K562 (cell line): ENCODE results near the gene GCHFR. TPM values are rescaled to one million over a fixed set of nuclear protein-coding genes. Genes with fewer than 3 reads are reported as not detected.

Experiments used
- ATAC-seq: fragments of 200-7000 bp; cut with Tn5 transposase; 3 replicates; pipeline ENCODE4 v1.9.1; 2020; ENCODE audit warnings: moderate library complexity
- BruUV-seq: library from RNA; stranded (reverse); fragments of 400-500 nt; replicated peaks from 2 replicates; lab custom pipeline; 2021; lab: Mats Ljungman, UMichigan
- CTCF ChIA-PET: fragments of 300-600 bp; formaldehyde crosslinking; extraction: SDS; loops from one replicate; lab custom pipeline; 2021; ENCODE audit warnings: low intra/inter-chr PET ratio; lab: Yijun Ruan, JAX
- POLR2A ChIA-PET: fragments of 300-600, 350-650 bp; sonication (Branson Sonifier 250); formaldehyde crosslinking; extraction: SDS; loops from one replicate; lab custom pipeline; 2021; ENCODE audit warnings: antibody characterized with exemption, inconsistent platforms; lab: Yijun Ruan, JAX
- DNase-seq, 4 experiments: peaks; one replicate each; pipeline versions ENCODE4 v3.0.0 to v3.0.0-alpha.2; 2011 to 2018; ENCODE audit warnings: low spot score in 3 of 4, mixed read lengths in 3 of 4; ENCODE audit errors: extremely low read depth in 1 of 4
- FAIRE-seq: peaks from 2 replicates; lab custom pipeline; 2011; peaks lifted over from hg19 to GRCh38; lab: Jason Lieb, UNC
- H2AFZ ChIP-seq: 2 replicates; pipeline ENCODE4 v1.6.0; 2011; ENCODE audit warnings: low read depth, low read length, control low read depth, inconsistent platforms
- H3K27ac ChIP-seq: fragments of 200-600 bp; 3 replicates; pipeline ENCODE4 v1.8.0; 2011; ENCODE audit warnings: low read depth, mild to moderate bottlenecking, control low read depth, inconsistent platforms, low read length, moderate library complexity, mixed read lengths; ENCODE audit errors: extremely low read depth
- H3K27me3 ChIP-seq, 2 experiments: fragments of 300-600 bp in 1 of 2; 2 replicates in 1 of 2; 3 replicates in 1 of 2; pipeline versions ENCODE4 v1.6.0 to v1.8.0; 2011; ENCODE audit warnings: inconsistent platforms in 2 of 2, low read length in 2 of 2, mild to moderate bottlenecking in 1 of 2, mixed read lengths in 1 of 2, moderate library complexity in 1 of 2; ENCODE audit not compliant: control insufficient read depth in 2 of 2, insufficient read depth in 2 of 2
- H3K36me3 ChIP-seq: fragments of 300-600 bp; 3 replicates; pipeline ENCODE4 v1.8.0; 2011; ENCODE audit warnings: mild to moderate bottlenecking, low read length, inconsistent platforms; ENCODE audit not compliant: control insufficient read depth, insufficient read depth
- H3K4me1 ChIP-seq, 2 experiments: fragments of 200-600 bp in 1 of 2; replicated peaks in 1 of 2; 2 replicates in 1 of 2; 3 replicates in 1 of 2; pipeline versions ENCODE4 v1.5.1 to v1.8.0; 2011; ENCODE audit warnings: inconsistent platforms in 2 of 2, low read length in 2 of 2, mild to moderate bottlenecking in 1 of 2, mixed read lengths in 1 of 2, moderate library complexity in 1 of 2; ENCODE audit not compliant: control insufficient read depth in 2 of 2, insufficient read depth in 2 of 2
- H3K4me2 ChIP-seq: 2 replicates; pipeline ENCODE4 v1.6.1; 2011; ENCODE audit warnings: low read length, control low read depth, inconsistent platforms, mixed read lengths; ENCODE audit not compliant: insufficient read depth
- H3K4me3 ChIP-seq: fragments of 200-600 bp; sonication (generic), shearing (Covaris generic); 2 replicates; pipeline ENCODE4 v1.5.1; 2016; ENCODE audit warnings: control low read depth, inconsistent platforms
- H3K79me2 ChIP-seq: fragments of 200-600 bp; 3 replicates; pipeline ENCODE4 v1.8.0; 2011; ENCODE audit warnings: low read length, inconsistent platforms; ENCODE audit not compliant: control insufficient read depth, insufficient read depth
- H3K9ac ChIP-seq, 2 experiments: 2 replicates each; pipeline versions ENCODE4 v1.6.0 to v1.6.1; 2011; ENCODE audit warnings: low read depth in 2 of 2, low read length in 2 of 2, control low read depth in 1 of 2, inconsistent platforms in 1 of 2, mild to moderate bottlenecking in 1 of 2, mixed read lengths in 1 of 2; ENCODE audit not compliant: insufficient read depth in 1 of 2
- H3K9me1 ChIP-seq: one replicate; pipeline ENCODE4 v1.6.0; 2011; ENCODE audit warnings: inconsistent platforms, mild to moderate bottlenecking, low read length, moderate library complexity; ENCODE audit not compliant: control insufficient read depth, insufficient read depth
- H3K9me3 ChIP-seq: replicated peaks from 2 replicates; pipeline ENCODE4 v1.5.1; 2011; ENCODE audit warnings: low read depth, low read length, inconsistent platforms; ENCODE audit not compliant: control insufficient read depth, insufficient read depth
- H4K20me1 ChIP-seq: replicated peaks from 2 replicates; pipeline ENCODE4 v1.6.1; 2011; ENCODE audit warnings: low read length, inconsistent platforms, mixed read lengths; ENCODE audit not compliant: control insufficient read depth, insufficient read depth
- GATA2 ChIP-seq: sonication (generic); formaldehyde crosslinking; IDR thresholded peaks from 2 replicates; pipeline ENCODE4 v1.4.0; 2020; ENCODE audit warnings: mild to moderate bottlenecking, missing genetic modification reagents
- HMG20A ChIP-seq: fragments of 450-650 bp; formaldehyde crosslinking; conservative IDR thresholded peaks from 2 replicates; pipeline ENCODE4 v1.4.0; 2020; ENCODE audit warnings: mild to moderate bottlenecking, mixed read lengths
- HNRNPL ChIP-seq: fragments of 200-400 bp; formaldehyde crosslinking; IDR thresholded peaks from 2 replicates; pipeline ENCODE4 v1.6.1; 2017; ENCODE audit warnings: low read depth, mild to moderate bottlenecking, low read length
- KLF13 ChIP-seq: fragments of 450-650 bp; IDR thresholded peaks from 2 replicates; pipeline ENCODE4 v1.6.1; 2016; ENCODE audit warnings: missing genetic modification characterization, low read depth, mild to moderate bottlenecking, missing compliant biosample characterization, moderate library complexity, borderline replicate concordance
- NONO ChIP-seq, 2 experiments: fragments of 200-400 bp in 1 of 2; fragments of 450-650 bp in 1 of 2; formaldehyde crosslinking in 1 of 2; IDR thresholded peaks; 2 replicates each; pipeline ENCODE4 v1.6.1; 2017; ENCODE audit warnings: low read depth in 2 of 2, mild to moderate bottlenecking in 2 of 2, moderate library complexity in 2 of 2, low read length in 1 of 2
- PCBP2 ChIP-seq: fragments of 200-400 bp; formaldehyde crosslinking; IDR thresholded peaks from 2 replicates; pipeline ENCODE4 v1.6.1; 2018; ENCODE audit warnings: low read length, low read depth, mild to moderate bottlenecking, moderate library complexity; ENCODE audit not compliant: poor library complexity, severe bottlenecking
- RNF219 ChIP-seq: fragments of 250-450 bp; sonication (Bioruptor Pico); IDR thresholded peaks from 2 replicates; pipeline ENCODE4 v1.5.0; 2022; ENCODE audit warnings: mild to moderate bottlenecking
- THRB ChIP-seq: fragments of 450-650 bp; formaldehyde crosslinking; conservative IDR thresholded peaks from 2 replicates; pipeline ENCODE4 v1.4.0; 2022; ENCODE audit warnings: mild to moderate bottlenecking, missing genetic modification characterization
- ZBTB9 ChIP-seq: fragments of 450-650 bp; formaldehyde crosslinking; IDR thresholded peaks from 2 replicates; pipeline ENCODE4 v1.4.0; 2020; ENCODE audit warnings: mild to moderate bottlenecking, moderate library complexity
- ZNF764 ChIP-seq: fragments of 250-450 bp; sonication (Bioruptor Pico); IDR thresholded peaks from 2 replicates; pipeline ENCODE4 v1.4.0; 2020; ENCODE audit warnings: low read depth, mild to moderate bottlenecking, moderate library complexity
- ZNF780A ChIP-seq: fragments of 250-450 bp; sonication (Bioruptor Pico); IDR thresholded peaks from 2 replicates; pipeline ENCODE4 v1.5.0; 2021; ENCODE audit warnings: mild to moderate bottlenecking
- WGBS: fragments of 100-300 bp; shearing (Covaris generic); methylation state at CpG from one replicate; pipeline ENCODE4 v1.1.6; 2016; ENCODE audit warnings: low coverage, mixed read lengths; ENCODE audit not compliant: insufficient coverage; ENCODE audit errors: missing lambda C conversion rate; 5-methylcytosine and 5-hydroxymethylcytosine counted together
- in situ Hi-C: fragments of 300-500 bp; cut with MboI; formaldehyde crosslinking; loops from 4 replicates; pipeline ENCODE4 v1.15.0; 2018; ENCODE audit warnings: inconsistent platforms, mixed read lengths
- intact Hi-C: fragments of 100-400 bp; cut with micrococcal nuclease; formaldehyde crosslinking; loops from 2 replicates; pipeline ENCODE4 v1.14.2; 2022
- polyA plus RNA-seq, 8 experiments: library from polyadenylated mRNA; depleted of rRNA in 4 of 8; stranded (reverse) in 5 of 8; unstranded in 3 of 8; fragments of >200 nt; fragmentation: Nextera tagmentation in 2 of 8; fragmentation: Illumina TruSeq in 1 of 8; extraction: Ambion mirVana in 2 of 8; extraction: Trizol in 1 of 8; gene quantifications; 2 replicates each; pipeline versions ENCODE4 v1.2.1 to v1.2.3, GENCODE V29; 2011 to 2014; ENCODE audit warnings: inconsistent platforms in 1 of 8, missing spikeins in 1 of 8
- total RNA-seq, 7 experiments: library from RNA; depleted of rRNA in 6 of 7; stranded (reverse); fragments of >200 nt in 6 of 7; fragmentation: Illumina TruSeq in 2 of 7; extraction: Trizol in 2 of 7; gene quantifications; 2 replicates each; pipeline versions ENCODE4 v1.2.1 to v1.2.3, GENCODE V29; 2011 to 2021; ENCODE audit warnings: low replicate concordance in 1 of 7

GCHFR gene
- total and polyA plus RNA-seq, 9 of the 15 experiments (the other 6 are each of a cell fraction or from before 2014, with no cell fraction given): 8.7 to 83.5 (median 20.8) TPM

- H3K4me3 ChIP-seq: no peak overlapping the region
- no peaks in the 10 kb centered on the region for H3K27me3 ChIP-seq
- no TSS peak for BruUV-seq
- no peak overlapping the region for H3K27ac ChIP-seq
- DNase-seq (no peak), ATAC-seq (no peak), FAIRE-seq (no peak)
- H3K4me2 ChIP-seq: no peak overlapping the region
- CTCF ChIA-PET: no interaction called here
- peaks cover 76% of the 10 kb centered on the region for H3K36me3 ChIP-seq
- H3K9me1 ChIP-seq: no peaks in the 10 kb centered on the region
- no peaks in the 10 kb centered on the region for H4K20me1 ChIP-seq
- no peak overlapping the region for H2AFZ ChIP-seq
- no peak overlapping the region for H3K9ac ChIP-seq
- WGBS: 96% methylated on average over 3 of the region's 3 CpGs
- in situ Hi-C loops: no loop called here
- POLR2A ChIA-PET: interaction anchor here (0.9 to 1.9 kb wide), 5 partner anchors 8 to 35 kb away, joined by 3 to 13 read pairs (median 3); no protein-coding TSS in a partner anchor
- TF ChIP-seq HMG20A (no peak), ZBTB9 (CRISPR knock-in tag) (no peak), RNF219 (CRISPR knock-in tag) (no peak), THRB (CRISPR knock-in tag) (no peak), ZNF780A (CRISPR knock-in tag) (no peak), NONO (IDR thresholded peaks at IDR 0.05; ENCODE audit: low read depth in 2 of 2, low read length in 1 of 2) (no peak), HNRNPL (no peak), GATA2 (CRISPR knock-in tag) (no peak), PCBP2 (no peak), ZNF764 (CRISPR knock-in tag) (no peak), KLF13 (tag) (no peak)
- intact Hi-C loops: no loop called here
- 0 out of 5 replicates have a peak, but pooled peaks cover 0 to 4% of the 10 kb centered on the region in 2 experiments for H3K4me1 ChIP-seq
- no peaks in the 10 kb centered on the region for H3K9me3 ChIP-seq
- no peaks in the 10 kb centered on the region for H3K79me2 ChIP-seq
Measured at GRCh38 chr15:40731034-40731433, 32.8 kb upstream of the GCHFR start.
